GM23248 (cell line): ENCODE measurements around the gene APAF1.

Experiments used
- EZH2 ChIP-seq: fragments of 200-600 bp; sonication (generic); IDR thresholded peaks from 2 replicates; pipeline ENCODE4 v1.6.1; 2018; ENCODE audit warnings: antibody characterized with exemption, mild to moderate bottlenecking; ENCODE audit not compliant: insufficient read depth, poor library complexity, severe bottlenecking
- EZH2phosphoT487 ChIP-seq: fragments of 200-600 bp; sonication (generic); IDR thresholded peaks from 2 replicates; pipeline ENCODE4 v1.6.1; 2018; ENCODE audit warnings: antibody characterized with exemption, moderate library complexity, mild to moderate bottlenecking, low read depth; ENCODE audit not compliant: insufficient read depth

DNA sequence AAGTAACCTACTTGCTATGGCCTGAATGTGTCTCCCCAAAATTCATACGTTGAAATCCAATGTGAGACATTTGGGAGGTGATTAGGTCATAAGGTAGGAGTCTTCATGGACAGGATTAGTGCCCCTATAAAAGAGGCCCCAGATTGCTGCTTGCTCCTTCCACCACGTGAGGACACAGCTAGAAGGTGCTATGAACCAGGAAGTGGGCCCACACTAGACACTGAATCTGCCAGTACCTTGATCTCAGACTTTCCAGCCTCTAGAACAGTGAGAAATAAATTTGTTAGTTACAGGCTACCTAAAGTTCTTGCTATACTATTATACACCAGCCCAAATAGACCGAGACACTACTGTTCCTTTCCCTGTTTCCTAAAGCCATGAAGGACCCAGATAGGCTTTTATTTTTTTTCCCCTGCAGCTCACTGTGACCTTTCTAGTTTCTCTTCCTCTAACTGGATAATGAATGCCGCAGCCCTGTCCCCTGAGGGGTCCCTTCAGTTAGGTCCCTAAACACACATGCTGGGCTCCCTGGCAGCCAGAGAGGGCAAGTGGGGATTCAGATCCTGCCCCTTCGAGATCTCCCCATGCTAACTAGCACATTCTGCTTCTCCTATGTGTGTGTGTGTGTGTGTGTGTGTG lies 32.3 kb upstream of the APAF1 start:
- TF ChIP-seq EZH2phosphoT487 (no peak), EZH2 (no peak)
